HG03025 (cell line): ENCODE results near the gene GALNTL6.

ENCODE experiments used
- ATAC-seq: cut with Tn5 transposase; IDR thresholded peaks from one replicate; pipeline ENCODE4 v1.9.1; 2021; ENCODE audit warnings: mild to moderate bottlenecking, moderate library complexity; ENCODE audit not compliant: unreplicated experiment, low FRiP score

GALNTL6 gene

GRCh38 chr4:172173206-172173605 lies 360.0 kb downstream of the GALNTL6 start:
- no peak for ATAC-seq

GRCh38 chr4:172177382-172177781 lies 364.2 kb downstream of the GALNTL6 start:
- ATAC-seq = no peak

GRCh38 chr4:172188248-172188988 lies 375.2 kb downstream of the GALNTL6 start:
- ATAC-seq = no peak

- ATAC-seq = no peak
Measured at GRCh38 chr4:172202480-172203076, 389.4 kb downstream of the GALNTL6 start.

GRCh38 chr4:172207258-172207657 lies 394.1 kb downstream of the GALNTL6 start:
- no peak for ATAC-seq

- no peak for ATAC-seq
Measured at GRCh38 chr4:172207886-172208285, 394.7 kb downstream of the GALNTL6 start.

GRCh38 chr4:172220679-172221078 lies 407.5 kb downstream of the GALNTL6 start:
- ATAC-seq = no peak

GRCh38 chr4:172225457-172225856 lies 412.3 kb downstream of the GALNTL6 start:
- ATAC-seq = no peak

GRCh38 chr4:172232966-172233365 lies 419.8 kb downstream of the GALNTL6 start:
- no peak for ATAC-seq

- ATAC-seq = no peak
Measured at GRCh38 chr4:172243551-172243950, 430.3 kb downstream of the GALNTL6 start.

GRCh38 chr4:172245516-172245915 lies 432.3 kb downstream of the GALNTL6 start:
- ATAC-seq = no peak

- ATAC-seq = no peak
Measured at GRCh38 chr4:172253409-172253808, 440.2 kb downstream of the GALNTL6 start.

- ATAC-seq = no peak
Measured at GRCh38 chr4:172256820-172257219, 443.6 kb downstream of the GALNTL6 start.

GRCh38 chr4:172270397-172270796 lies 457.2 kb downstream of the GALNTL6 start:
- no peak for ATAC-seq

GRCh38 chr4:172287117-172287516 lies 473.9 kb downstream of the GALNTL6 start:
- ATAC-seq = no peak

- no peak for ATAC-seq
Measured at GRCh38 chr4:172305698-172306097, 492.5 kb downstream of the GALNTL6 start.

- ATAC-seq = no peak
Measured at GRCh38 chr4:172308078-172308477, 494.9 kb downstream of the GALNTL6 start.

GRCh38 chr4:172311682-172312081 lies 498.5 kb downstream of the GALNTL6 start:
- no peak for ATAC-seq

- no peak for ATAC-seq
Measured at GRCh38 chr4:172323288-172323687, 510.1 kb downstream of the GALNTL6 start.

GRCh38 chr4:172344308-172344938 lies 531.2 kb downstream of the GALNTL6 start:
- no peak for ATAC-seq

- ATAC-seq = no peak
Measured at GRCh38 chr4:172348426-172348825, 535.2 kb downstream of the GALNTL6 start.

- ATAC-seq = no peak
Measured at GRCh38 chr4:172352356-172352755, 539.2 kb downstream of the GALNTL6 start.
